HG02884 (cell line): ENCODE data around the gene NTHL1.

ENCODE experiments used
- ATAC-seq: cut with Tn5 transposase; IDR thresholded peaks from one replicate; pipeline ENCODE4 v1.9.1; 2021; ENCODE audit warnings: mild to moderate bottlenecking, moderate library complexity; ENCODE audit not compliant: unreplicated experiment

The NTHL1 gene

DNA sequence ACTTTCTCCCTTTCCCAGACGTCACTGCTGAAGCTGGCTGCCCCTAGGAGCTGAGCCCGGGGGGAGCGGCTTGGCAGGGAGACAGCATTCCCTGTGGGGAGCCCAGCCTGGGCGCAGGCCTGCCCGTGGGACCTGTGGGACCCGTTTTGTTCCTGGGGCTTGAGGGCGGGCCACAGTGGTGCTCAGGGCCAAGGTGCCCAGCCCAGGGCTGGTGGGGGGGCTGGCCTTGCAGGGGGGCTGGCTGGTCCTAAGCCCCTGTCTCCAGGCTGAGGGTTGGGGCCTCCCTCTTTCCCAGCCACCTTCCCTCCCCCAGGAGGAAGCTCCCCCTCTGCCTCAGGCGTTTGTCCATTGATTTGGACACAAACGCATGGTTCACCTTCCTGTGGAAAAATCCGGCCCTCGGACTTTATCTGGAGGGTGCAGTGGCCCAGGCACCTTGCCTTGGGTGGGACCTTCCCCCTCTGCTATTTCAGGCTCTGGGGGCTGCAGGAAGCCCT, 16.5 kb downstream of the NTHL1 start:
- no peak for ATAC-seq

DNA sequence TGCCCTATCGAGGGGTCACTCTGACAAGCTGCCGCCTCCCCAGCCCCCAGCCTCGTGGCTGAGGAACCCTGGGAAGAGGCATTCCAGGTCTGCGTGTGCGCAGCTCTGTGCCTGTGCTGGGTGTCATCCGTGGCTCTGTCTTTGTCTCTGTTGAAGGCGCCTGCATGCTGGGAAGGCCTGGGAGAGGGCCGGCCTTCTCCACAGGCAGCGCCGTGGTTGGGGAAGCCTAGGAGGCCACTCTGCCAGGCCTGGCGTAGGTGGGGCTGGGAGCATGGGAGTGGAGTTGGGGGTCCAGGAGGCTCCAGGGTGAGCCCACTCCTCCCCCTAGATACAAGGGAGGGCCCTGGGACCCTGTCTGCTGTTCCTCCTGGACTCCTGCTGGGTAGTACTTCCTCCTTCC, 17.6 kb downstream of the NTHL1 start:
- ATAC-seq = no peak

DNA sequence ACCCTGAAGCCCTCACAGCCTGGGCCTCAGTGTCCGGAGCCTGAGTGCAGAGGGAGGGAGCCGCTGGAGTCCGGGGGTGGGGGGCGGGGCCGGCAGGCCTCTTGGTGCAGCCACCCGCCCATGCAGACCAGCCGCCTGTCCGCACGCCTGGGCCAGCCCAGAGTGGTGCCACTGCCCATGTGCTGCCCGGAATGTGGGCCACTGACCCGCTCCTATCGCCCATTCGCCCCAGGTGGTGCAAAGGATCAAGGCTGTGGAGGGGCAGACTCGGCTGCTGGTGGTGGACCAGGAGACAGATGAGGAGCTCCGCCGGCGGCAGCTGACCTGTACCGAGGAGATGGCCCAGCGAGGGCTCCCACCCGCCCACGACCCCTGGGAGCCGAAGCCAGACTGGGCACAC, 18.3 kb downstream of the NTHL1 start:
- no peak for ATAC-seq

DNA sequence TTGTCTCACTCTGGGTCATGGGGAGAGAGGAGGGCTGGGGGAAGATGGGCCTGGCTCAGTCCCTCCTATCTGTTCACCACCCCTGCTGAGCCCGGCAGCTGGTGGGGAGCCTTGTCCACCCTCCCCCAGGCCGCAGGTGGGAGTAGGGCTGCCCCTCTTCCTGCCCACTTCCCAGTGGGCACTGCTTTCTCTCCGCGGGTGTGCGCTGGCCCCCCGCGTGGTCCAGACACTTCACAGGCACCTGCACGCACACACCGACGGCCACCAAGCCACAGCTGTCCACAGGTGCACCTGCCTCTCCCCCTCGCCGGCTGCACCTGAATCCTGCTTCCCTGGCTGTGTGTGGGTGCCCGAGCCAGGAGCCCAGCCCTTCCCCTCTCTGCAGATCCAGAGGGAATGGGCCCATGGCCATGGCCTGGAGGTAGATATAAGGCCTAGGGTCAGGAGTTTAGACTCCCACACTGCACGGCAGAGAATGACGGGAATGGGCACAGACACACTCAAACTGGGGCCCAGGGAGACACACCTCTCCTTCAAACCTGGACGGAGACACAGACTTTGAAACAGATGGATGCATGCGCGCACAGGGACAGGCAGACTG, 18.9 kb downstream of the NTHL1 start:
- ATAC-seq = no peak

DNA sequence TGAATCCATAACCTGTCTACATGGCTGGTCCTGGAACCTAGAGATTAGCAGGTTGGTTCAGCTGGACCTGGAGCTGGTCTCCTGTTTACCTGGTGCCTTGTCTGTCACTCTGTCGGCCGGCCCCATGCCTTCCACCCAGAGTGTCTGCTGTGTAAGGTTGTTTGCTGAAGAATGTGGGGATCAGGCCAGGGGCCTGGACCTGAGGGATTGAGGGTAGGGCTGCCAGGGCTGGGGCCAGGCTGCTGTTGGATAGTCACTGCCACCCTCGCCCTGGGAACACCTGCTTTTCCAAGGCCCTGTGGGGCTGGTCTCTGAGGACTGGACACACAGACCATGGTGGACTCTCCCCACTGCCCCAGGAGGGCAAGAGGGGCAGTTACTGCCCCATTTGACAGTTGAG, 19.5 kb downstream of the NTHL1 start:
- ATAC-seq = no peak

DNA sequence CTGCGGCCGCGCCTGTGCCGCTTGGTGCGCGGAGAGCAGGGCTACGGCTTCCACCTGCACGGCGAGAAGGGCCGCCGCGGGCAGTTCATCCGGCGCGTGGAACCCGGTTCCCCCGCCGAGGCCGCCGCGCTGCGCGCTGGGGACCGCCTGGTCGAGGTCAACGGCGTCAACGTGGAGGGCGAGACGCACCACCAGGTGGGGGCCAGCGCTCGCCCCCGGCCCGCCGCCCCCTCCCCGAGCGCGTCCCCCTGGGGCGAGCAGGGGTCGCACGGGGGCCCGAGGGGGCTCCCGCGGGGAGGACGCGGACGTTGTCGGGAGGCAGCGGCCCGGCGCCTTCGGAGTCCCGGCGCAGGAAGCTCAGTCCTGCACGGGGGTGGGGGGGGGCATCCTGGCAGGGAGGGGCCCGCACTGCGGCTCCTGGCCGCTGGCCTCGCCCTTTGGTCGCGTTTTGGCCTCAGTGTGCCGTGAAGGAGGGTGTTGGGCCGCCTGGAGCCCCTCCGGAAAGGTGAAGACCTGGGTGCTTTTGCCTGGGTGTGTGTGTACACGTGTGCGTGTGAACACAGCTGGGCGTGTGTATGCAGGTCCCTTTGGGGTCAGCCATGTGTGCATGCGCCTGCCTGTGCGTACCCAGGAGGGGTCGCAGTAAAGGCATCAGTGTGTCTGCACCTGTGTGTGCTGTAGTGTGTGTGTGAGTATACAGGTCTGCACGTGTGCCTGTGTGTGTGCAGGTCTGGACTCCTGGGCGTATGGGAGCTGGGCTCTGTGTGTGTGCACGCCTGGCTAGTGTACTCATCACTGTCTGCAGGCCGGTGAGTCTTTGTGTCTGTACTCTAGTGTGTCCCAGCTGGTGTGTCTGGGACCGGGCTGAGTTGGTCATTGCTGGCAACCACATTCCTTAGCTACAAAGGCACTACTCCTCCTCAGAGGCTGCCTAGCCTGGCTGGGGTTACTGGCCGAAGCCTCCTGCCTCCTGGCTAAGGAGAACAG, 20.3 kb downstream of the NTHL1 start:
- no peak for ATAC-seq

DNA sequence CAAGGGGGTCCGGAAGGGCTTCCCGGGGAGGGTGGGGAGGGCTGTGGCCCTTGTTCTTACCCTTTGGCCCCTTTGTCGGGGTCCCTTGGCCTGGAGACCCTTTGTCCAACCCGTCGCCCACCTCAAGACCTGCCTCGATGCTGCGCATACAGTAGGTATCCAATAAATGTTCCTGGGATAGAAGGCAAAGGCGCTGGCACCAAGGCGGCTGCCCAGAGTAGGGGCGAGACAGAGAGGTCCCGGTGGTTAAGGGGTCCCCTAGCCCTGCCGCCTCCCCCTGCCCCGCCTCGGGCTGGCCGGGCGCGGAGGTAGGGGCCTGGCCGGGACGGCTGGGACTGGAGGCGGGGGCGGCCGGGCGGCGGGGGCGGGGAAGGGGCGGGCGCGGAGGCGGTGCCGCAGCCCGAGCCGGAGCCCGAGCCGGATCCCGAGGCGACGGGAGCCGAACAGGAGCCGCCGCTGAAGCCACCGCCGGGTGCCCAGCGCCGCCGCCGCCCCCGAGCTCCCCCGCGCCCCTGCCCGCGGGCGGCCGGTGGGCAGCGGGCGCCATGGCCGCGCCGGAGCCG, 21.1 kb downstream of the NTHL1 start, which contains the start of gene NHERF2:
Gene NHERF2 (plus strand): TSS at position 442 of the 563 bp plus-strand sequence. CDS start 104 bp downstream, at position 546.
- no peak for ATAC-seq

DNA sequence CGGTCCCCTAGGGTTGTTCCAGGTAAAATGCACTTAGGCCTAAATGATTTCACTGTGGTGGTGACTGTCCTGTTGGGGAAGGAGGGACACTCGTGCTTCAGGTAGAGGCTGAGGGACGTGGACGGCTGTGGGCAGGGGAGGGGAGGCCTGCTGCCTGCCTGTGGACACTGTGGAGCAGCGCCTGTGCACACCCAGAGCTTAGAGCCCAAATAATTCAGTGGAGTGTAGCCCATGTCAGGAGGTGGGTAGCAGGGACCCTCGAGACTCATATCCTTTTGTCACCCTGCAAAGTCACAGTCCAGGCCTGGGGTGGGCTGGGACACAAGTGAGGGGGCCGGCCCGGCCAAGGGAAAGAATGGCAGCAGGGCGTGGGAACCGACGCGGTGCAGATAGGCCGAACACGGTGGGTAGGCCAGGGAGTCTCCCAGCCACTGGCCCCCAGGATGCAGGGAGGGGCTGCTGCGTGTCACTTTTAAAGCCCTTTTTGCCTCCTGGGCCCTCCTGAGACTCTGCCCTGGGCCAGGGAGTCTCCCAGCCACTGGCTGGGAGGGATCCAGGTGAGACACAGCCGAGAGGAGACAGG, 21.7 kb downstream of the NTHL1 start:
- no peak for ATAC-seq

DNA sequence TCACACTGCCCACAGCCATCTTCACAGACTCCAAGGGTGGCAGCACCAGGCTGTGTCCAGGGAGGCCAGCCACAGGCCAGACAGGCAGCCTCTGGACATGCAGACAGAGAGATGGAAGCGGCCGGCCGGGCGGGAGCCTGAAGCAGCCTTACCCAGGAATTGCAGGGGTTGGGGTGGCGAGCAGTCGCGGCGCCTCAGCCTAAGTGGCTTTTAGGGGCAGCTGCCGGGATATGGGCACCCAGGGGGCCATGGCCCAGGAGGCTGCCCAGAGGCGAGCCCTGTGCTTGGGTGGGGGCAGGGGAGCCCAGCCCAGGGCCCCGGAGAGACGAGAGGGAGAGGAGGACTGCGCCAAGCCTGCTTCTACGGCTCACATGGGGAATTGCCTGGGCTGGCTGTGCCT, 22.4 kb downstream of the NTHL1 start:
- ATAC-seq = no peak

DNA sequence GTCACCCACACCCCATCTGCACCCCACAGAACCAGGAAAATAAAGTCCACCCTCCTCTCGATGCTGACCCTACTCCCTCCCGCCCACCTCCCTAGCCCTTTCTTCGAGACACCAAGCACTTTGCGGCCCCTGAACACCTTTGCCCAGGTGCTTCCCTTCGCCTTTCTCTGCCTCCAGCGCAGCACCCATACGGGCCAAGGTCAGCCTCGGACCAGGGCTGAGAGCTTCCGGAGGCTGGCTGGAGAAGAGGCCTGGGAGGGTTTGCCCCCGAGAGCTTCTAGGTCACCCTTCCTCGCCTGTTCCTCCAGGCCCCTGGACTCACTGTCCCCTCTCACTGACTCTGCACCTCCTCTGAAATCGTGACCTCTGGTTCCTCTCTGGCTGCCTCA, 23.6 kb downstream of the NTHL1 start:
- ATAC-seq = no peak

DNA sequence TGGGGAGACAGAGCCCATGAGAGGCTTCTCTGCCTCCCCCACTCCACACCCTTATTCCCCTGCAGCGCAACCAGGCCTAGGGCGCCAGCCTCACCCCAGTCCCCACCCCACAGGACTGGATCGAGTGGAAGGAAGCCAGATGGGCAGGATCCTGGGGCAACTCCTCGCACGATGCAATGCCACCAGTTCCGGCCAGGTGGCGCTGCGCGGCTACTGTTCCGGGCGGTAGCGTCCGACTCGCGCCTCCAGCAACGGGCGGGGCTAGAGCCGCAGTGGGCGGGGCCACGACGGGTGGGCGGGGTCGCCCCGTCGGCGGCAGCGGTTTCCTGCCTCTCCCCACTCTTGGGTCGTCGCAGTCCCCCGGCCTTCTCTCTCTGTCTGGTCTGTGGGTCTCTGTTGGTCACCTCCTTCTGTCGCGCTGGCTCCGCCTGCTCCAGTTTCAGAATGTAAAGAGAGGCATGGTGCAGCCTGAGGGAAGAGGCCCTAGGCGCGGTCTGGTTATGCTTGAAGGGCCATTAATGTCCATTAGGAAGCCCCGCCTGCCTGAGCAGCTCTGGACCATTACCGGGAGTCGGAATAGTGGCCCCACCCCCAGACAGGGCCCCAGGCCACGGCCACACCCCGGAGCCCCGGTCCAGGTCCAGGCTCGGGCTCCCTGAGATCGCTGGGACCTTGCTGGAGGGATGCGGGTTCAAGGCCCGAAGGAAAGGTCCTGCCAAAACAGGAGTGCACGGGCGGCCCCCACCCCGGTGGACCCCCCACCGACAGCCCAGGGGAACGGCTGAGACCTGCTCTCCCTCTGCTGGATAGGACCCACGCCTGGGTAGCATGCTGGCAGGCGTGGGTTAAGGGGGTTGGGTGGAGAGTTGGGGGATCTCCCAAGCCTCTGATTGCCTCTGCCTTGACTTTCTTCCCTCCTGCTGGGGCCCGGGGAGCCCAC, 24.3 kb downstream of the NTHL1 start:
- ATAC-seq = peak; percentile 42

DNA sequence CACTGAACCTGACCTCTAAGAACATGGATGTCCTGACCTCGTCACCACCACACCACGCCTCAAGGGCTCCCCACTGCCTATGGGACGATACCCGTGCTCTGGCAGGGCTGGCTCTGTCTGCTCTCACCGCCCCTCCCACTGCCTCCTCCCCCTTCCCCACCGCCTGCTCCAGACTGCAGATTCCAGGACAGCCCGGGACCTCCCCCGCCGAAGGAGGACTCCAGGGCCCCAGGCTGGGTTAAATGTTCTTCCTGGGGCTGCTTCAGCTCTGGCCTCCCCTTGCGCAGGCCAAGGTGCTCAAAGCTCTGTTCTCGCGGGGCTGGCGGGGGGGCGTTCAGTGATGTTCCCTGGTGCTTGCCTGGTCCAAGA, 24.9 kb downstream of the NTHL1 start:
- ATAC-seq = no peak

DNA sequence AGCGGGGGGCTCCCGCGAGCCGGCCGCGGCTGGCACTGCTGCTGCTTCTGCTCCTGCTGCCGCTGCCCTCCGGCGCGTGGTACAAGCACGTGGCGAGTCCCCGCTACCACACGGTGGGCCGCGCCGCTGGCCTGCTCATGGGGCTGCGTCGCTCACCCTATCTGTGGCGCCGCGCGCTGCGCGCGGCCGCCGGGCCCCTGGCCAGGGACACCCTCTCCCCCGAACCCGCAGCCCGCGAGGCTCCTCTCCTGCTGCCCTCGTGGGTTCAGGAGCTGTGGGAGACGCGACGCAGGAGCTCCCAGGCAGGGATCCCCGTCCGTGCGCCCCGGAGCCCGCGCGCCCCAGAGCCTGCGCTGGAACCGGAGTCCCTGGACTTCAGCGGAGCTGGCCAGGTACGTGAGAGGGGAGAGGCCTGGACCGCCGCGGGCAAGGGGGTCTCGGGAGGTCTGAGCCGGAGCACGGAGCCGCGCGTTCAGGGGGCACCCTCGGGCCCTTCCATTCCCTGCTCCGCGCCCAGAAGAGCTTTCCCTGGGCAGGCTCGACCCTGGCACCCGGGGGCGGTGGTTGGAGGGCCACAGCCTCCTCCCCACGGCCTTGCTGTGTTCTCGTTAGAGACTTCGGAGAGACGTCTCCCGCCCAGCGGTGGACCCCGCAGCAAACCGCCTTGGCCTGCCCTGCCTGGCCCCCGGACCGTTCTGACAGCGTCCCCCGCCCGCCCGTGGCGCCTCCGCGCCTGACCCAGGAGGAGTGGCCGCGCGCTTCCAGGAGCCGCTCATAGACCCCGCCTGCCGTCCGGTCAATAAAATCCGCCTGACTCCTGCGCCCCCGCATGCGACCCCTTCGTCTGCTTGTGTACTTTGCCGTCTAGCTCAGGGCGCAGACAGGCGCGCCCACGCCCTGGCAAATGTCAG, 27.5 kb downstream of the NTHL1 start:
- no peak for ATAC-seq

DNA sequence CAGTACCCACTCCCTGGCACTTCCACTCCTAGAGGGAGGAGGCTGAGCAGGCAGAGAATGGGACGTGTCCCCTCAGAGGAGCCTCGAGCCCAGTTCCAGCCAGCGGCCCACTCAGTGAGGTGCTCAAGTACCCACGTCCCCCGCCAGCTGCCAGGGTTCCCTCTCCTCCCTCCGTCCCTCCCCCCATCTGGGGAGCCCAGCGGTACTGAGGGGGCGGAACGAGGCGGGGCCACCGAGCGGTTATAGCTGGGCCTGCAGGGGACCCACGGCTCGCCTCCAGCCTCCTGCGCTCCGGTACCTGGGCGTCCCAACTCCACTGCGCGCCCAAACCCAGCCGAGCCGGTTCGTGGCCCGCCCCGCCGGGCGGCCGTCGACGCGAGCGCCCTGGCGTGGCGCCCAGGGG, 28.1 kb downstream of the NTHL1 start, which contains the start of gene NPW:
Gene NPW (plus strand): TSS at position 268 of the 403 bp plus-strand sequence.
- ATAC-seq = no peak

DNA sequence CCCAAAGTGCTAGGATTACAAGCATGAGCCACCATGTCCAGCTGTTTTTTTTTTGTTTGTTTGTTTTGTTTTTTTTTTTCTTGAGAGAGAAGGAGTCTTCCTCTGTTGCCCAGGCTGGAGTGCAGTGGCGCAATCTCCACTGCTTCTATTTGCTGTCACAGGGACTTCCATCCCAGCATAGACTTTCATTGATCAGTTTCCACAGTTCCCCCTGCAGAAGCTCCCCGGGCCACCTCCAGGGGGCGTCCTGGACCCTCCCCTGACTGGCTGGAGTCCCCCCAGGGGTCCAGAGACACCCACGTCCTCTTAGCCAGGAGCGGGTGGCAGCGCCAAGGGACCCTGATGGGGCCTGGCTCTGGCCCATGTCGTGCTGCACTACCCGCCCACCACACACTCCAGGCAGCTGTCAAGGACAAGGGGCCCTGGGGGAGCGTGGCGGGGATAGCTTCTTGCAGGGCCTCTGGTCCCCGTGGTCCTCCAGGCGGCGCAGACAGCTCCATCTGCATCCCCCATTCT, 31.2 kb downstream of the NTHL1 start:
- no peak for ATAC-seq

DNA sequence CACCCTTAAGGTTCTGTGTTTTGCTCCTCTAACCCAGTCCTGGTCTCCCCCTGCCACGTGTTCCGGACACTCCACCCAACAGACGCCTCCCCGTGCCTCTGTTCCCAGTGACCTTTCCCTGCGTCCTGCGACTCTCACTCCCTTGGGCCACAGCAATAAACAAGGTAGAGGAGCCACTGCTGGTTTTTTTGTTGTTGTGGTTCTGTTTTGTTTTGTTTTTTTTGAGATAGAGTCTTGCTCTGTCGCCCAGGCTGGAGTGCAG, 31.8 kb downstream of the NTHL1 start:
- no peak for ATAC-seq

DNA sequence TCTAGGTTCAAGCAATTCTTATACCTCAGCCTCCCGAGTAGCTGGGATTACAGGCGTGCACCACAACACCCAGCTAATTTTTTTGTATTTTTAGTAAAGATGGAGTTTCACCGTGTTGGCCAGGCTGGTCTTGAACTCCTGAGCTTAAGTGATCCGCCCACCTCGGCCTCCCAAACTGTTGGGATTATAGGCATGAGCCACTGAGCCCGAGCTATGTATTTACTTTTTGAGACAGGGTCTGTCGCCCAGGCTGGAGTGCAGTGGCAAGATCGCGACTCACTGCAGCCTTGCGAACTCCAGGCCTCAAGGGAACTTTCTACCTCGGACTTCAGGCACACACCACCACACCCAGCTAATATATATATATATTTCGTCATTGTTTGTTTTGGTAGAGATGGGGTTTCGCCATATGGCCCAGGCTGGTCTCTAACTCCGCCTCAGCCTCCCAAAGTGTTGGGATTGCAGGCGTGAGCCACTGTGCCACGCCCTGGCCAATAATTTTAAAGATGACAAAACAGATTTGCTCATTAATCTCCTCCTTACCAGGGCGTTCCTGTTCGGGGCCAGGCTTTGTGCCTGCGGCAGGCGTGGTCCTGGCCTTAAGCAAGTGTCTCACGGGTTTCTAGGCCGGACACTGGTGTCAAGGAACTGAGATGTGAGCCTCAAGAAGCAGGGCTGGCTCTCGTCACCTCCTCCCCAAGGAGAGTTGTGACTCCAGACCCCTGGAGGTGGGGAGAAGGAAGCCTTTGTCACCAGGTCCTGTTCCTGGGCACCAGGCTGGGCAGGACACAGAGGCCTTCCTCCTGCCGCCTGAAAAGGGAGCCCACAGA, 32.3 kb downstream of the NTHL1 start:
- ATAC-seq = no peak

DNA sequence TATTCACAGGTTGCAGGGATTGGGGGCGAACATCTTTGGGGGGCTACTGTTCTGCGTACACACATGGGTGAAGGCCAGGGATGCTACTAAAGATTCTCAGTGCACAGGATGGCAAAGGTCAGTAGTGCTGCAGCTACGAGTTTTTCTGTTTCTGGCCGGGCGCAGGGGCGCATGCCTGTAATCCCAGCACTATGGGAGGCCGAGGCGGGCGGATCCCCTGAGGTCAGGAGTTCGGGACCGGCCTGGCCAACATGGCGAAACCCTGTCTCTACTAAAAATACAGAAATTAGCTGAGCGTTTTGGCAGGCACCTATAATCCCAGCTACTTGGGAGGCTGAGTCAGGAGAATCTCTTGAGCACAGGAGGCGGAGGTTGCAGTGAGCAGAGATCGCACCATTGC, 34.1 kb downstream of the NTHL1 start:
- ATAC-seq = no peak
